SK-N-SH (cell line): Measurements from ENCODE around the gene CAPN6.

Experiments used
- CTCF ChIP-seq: fragments of 200-600 bp; sonication (generic); IDR thresholded peaks from 2 replicates; pipeline ENCODE4 v1.6.1; 2017; ENCODE audit warnings: antibody characterized with exemption, mild to moderate bottlenecking, moderate library complexity
- EZH2phosphoT487 ChIP-seq: fragments of 200-600 bp; sonication (generic); IDR thresholded peaks from 2 replicates; pipeline ENCODE4 v1.6.1; 2017; ENCODE audit warnings: low read depth, mixed run types, mild to moderate bottlenecking, antibody characterized with exemption, moderate library complexity, borderline replicate concordance
- MEF2A ChIP-seq: IDR thresholded peaks from 2 replicates; pipeline ENCODE4 v1.4.0; 2012; ENCODE audit warnings: low read depth, borderline replicate concordance
- TAF1 ChIP-seq: IDR thresholded peaks from 2 replicates; pipeline ENCODE4 v1.6.1; 2012; ENCODE audit warnings: low read depth, mild to moderate bottlenecking, low read length, moderate library complexity, borderline replicate concordance

- TF ChIP-seq CTCF (no peak), TAF1 (no peak), EZH2phosphoT487 (no peak), MEF2A (no peak)
Measured at GRCh38 chrX:111284631-111285293, 14.5 kb upstream of the CAPN6 start.
